GM23338 (cell line): ENCODE data around the gene SETDB1. TPM values are rescaled to one million over a fixed set of nuclear protein-coding genes. Genes with fewer than 3 reads are reported as not detected.
A peak's percentile ranks its signal among the peaks of the same experiment; 100 is the strongest.

Experiments used
- ATAC-seq: fragments of 200-7000 bp; cut with Tn5 transposase; 3 replicates; pipeline ENCODE4 v1.9.1; 2020
- DNase-seq: peaks from one replicate; pipeline ENCODE4 v3.0.0-alpha.2; 2015; ENCODE audit warnings: low spot score
- H2AFZ ChIP-seq: fragments of 200-600 bp; sonication (generic); 2 replicates; pipeline ENCODE4 v1.8.0; 2016; ENCODE audit warnings: antibody characterized with exemption, mild to moderate bottlenecking, moderate library complexity
- H3F3A ChIP-seq: fragments of 200-600 bp; sonication (generic); replicated peaks from 2 replicates; pipeline ENCODE4 v1.8.0; 2017; ENCODE audit warnings: antibody characterized with exemption, mixed run types, low read depth
- H3K27ac ChIP-seq: fragments of 200-600 bp; sonication (generic); 2 replicates; pipeline ENCODE4 v1.6.1; 2016; ENCODE audit warnings: low read depth
- H3K27me3 ChIP-seq: fragments of 200-600 bp; sonication (generic); 2 replicates; pipeline ENCODE4 v1.8.0; 2016; ENCODE audit warnings: mild to moderate bottlenecking, mixed run types, moderate library complexity; ENCODE audit not compliant: insufficient read depth
- H3K36me3 ChIP-seq: fragments of 200-600 bp; sonication (generic); 2 replicates; pipeline ENCODE4 v1.8.0; 2016; ENCODE audit warnings: mild to moderate bottlenecking; ENCODE audit not compliant: insufficient read depth
- H3K4me1 ChIP-seq: fragments of 200-600 bp; sonication (generic); 2 replicates; pipeline ENCODE4 v1.8.0; 2016; ENCODE audit warnings: mild to moderate bottlenecking, moderate library complexity; ENCODE audit not compliant: insufficient read depth
- H3K4me2 ChIP-seq: fragments of 200-600 bp; sonication (generic); 2 replicates; pipeline ENCODE4 v1.7.1; 2017; ENCODE audit warnings: mixed run types
- H3K4me3 ChIP-seq: fragments of 200-600 bp; sonication (generic); 2 replicates; pipeline ENCODE4 v1.6.1; 2016; ENCODE audit warnings: mixed run types
- H3K79me2 ChIP-seq: fragments of 200-600 bp; sonication (generic); replicated peaks from 2 replicates; pipeline ENCODE4 v1.8.0; 2017; ENCODE audit warnings: mild to moderate bottlenecking; ENCODE audit not compliant: insufficient read depth
- H3K9me2 ChIP-seq: fragments of 200-600 bp; sonication (generic); 2 replicates; pipeline ENCODE4 v1.8.0; 2017; ENCODE audit not compliant: insufficient read depth
- H4K20me1 ChIP-seq: fragments of 200-600 bp; sonication (generic); replicated peaks from 2 replicates; pipeline ENCODE4 v1.8.0; 2017; ENCODE audit warnings: mild to moderate bottlenecking; ENCODE audit not compliant: insufficient read depth
- H3K27ac Mint-ChIP-seq: 2 replicates; pipeline ENCODE4 v1.8.0; 2020; ENCODE audit warnings: inconsistent platforms, mild to moderate bottlenecking, moderate library complexity, mixed read lengths
- H3K27me3 Mint-ChIP-seq: 3 replicates; pipeline ENCODE4 v1.8.0; 2022; ENCODE audit warnings: low read depth, mild to moderate bottlenecking, moderate library complexity, mixed read lengths, inconsistent platforms; ENCODE audit not compliant: insufficient read depth, poor library complexity
- H3K36me3 Mint-ChIP-seq: 3 replicates; pipeline ENCODE4 v1.8.0; 2021; ENCODE audit warnings: low read depth, mild to moderate bottlenecking, inconsistent platforms, moderate library complexity, mixed read lengths
- H3K4me1 Mint-ChIP-seq: 3 replicates; pipeline ENCODE4 v1.8.0; 2020; ENCODE audit warnings: mild to moderate bottlenecking, inconsistent platforms, mixed read lengths
- H3K4me3 Mint-ChIP-seq: 3 replicates; pipeline ENCODE4 v1.8.0; 2021; ENCODE audit warnings: moderate library complexity, mild to moderate bottlenecking, inconsistent platforms, mixed read lengths
- H3K9me3 Mint-ChIP-seq: 3 replicates; pipeline ENCODE4 v1.8.0; 2020; ENCODE audit warnings: moderate library complexity, mild to moderate bottlenecking, inconsistent platforms, mixed read lengths
- CTCF ChIP-seq, 2 experiments: fragments of 200-600 bp in 1 of 2; sonication (generic) in 1 of 2; conservative IDR thresholded peaks; 2 replicates each; pipeline versions ENCODE4 v1.5.1 to v1.6.1; 2016 to 2017; ENCODE audit warnings: antibody characterized with exemption in 2 of 2, low read depth in 2 of 2, mild to moderate bottlenecking in 2 of 2, moderate library complexity in 1 of 2
- NANOG ChIP-seq: IDR thresholded peaks from 2 replicates; pipeline ENCODE4 v1.6.1; 2016; ENCODE audit warnings: antibody characterized with exemption, borderline replicate concordance
- REST ChIP-seq: IDR thresholded peaks from one replicate; pipeline ENCODE4 v1.6.1; 2018; ENCODE audit warnings: antibody characterized with exemption; ENCODE audit not compliant: unreplicated experiment
- ZNF331 ChIP-seq: fragments of 250-450 bp; sonication (Bioruptor Pico); IDR thresholded peaks from 2 replicates; pipeline ENCODE4 v1.5.0; 2020; ENCODE audit warnings: low read depth, mild to moderate bottlenecking, moderate library complexity
- ZNF462 ChIP-seq: fragments of 250-450 bp; sonication (Bioruptor Pico); IDR thresholded peaks from 2 replicates; pipeline ENCODE4 v1.5.0; 2020; ENCODE audit warnings: mild to moderate bottlenecking, moderate library complexity
- polyA plus RNA-seq: library from polyadenylated mRNA; unstranded; fragments of >200 nt; fragmentation: Nextera tagmentation; extraction: Ambion mirVana; gene quantifications from 2 replicates; pipeline ENCODE4 v1.2.1, GENCODE V29; 2016
- total RNA-seq: library from RNA; depleted of rRNA; stranded (reverse); fragments of >200 nt; shearing (Covaris generic); gene quantifications from 2 replicates; pipeline ENCODE4 v1.2.3, GENCODE V29; 2014

SETDB1 gene
- total and polyA plus RNA-seq, 2 experiments from 2014 or later: 16.9 to 47.4 TPM

GRCh38 chr1:151009674-151010345, 83.6 kb downstream of the SETDB1 start:
- Histone ChIP-seq H3K79me2 (peaks cover 15% of the 10 kb centered on the region), H3K36me3 (no peaks in the 10 kb centered on the region), H3K4me1 (peaks cover 24% of the 10 kb centered on the region), H3F3A (peaks cover 13% of the 10 kb centered on the region; the same call in 1 of the 2 replicates), H3K27me3 (no peaks in the 10 kb centered on the region), H3K4me2 (peak overlapping the region; percentile 80), H2AFZ (no peak overlapping the region), H3K4me3 (peak overlapping the region; percentile 84), H4K20me1 (no peaks in the 10 kb centered on the region; the same call in 1 of the 2 replicates), H3K27ac (no peak overlapping the region), H3K9me2 (no peaks in the 10 kb centered on the region)
- no peak overlapping the region for H3K27ac Mint-ChIP-seq
- H3K4me1 Mint-ChIP-seq: peaks cover 36% of the 10 kb centered on the region
- H3K4me3 Mint-ChIP-seq: peak overlapping the region; percentile 94
- ATAC-seq: no peak
- H3K36me3 Mint-ChIP-seq: no peaks in the 10 kb centered on the region; the same call in 2 of the 3 replicates
- peaks cover 20% of the 10 kb centered on the region for H3K27me3 Mint-ChIP-seq
- no peaks in the 10 kb centered on the region for H3K9me3 Mint-ChIP-seq
- DNase-seq: no peak
- no peak for TF ChIP-seq REST
- TF ChIP-seq ZNF331 (CRISPR knock-in tag): no peak
- TF ChIP-seq CTCF (conservative IDR thresholded peaks at IDR 0.05; ENCODE audit: low read depth in 2 of 2): no peak
- TF ChIP-seq NANOG: no peak
- no peak for TF ChIP-seq ZNF462 (CRISPR knock-in tag)
